Ramos (cell line): Measurements from ENCODE around the gene ADAMTS12.

ENCODE experiments used
- in situ Hi-C: fragments of 300-500 bp; cut with MboI; formaldehyde crosslinking; loops from one replicate; pipeline ENCODE4 v1.14.3; 2022; ENCODE audit warnings: low sequenced_read_pairs; ENCODE audit not compliant: unreplicated experiment

Gene ADAMTS12

DNA sequence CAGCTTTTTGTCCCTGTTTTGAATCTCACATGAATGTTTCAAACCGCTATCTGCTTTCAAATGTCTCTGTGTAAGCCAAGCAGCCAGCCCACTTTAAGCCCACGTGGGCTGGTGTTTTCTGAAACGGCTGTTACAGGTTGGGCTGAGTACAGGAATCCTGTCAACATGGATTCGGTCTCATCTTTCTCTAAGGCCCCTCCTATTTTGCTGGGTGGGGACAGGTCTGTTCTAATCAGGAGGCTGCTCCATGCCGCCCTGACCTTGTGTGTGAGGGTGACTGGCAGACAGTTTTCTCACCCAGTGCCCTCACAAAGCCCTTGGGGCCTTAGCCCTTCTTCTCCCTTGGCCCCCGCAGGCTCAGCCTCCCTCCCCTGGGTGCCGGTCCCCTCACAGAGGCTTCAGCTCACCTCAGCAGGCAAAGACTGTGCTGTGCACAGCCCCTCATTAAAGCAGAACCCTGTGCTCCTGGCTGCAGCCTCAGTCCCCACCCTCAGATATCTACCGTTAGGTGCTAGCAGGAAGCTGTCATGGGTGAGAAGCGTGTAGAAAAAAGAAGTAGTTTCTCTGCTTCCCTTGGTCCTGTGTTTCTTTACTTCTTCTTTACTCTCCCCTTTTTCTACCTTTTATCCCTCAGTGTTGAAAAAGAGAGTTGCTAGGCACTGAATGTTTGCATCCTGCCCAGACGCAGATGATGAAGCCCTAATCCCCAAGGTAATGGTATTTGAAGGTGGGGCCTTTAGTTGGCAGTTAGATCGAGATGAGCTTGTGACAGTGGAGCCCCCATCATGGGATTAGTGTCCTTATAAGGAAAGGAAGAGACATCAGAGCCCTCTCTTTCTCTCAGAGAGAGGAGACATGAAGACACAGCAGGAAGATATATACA, 205.7 kb downstream of the ADAMTS12 start:
- in situ Hi-C loops: no loop called here

DNA sequence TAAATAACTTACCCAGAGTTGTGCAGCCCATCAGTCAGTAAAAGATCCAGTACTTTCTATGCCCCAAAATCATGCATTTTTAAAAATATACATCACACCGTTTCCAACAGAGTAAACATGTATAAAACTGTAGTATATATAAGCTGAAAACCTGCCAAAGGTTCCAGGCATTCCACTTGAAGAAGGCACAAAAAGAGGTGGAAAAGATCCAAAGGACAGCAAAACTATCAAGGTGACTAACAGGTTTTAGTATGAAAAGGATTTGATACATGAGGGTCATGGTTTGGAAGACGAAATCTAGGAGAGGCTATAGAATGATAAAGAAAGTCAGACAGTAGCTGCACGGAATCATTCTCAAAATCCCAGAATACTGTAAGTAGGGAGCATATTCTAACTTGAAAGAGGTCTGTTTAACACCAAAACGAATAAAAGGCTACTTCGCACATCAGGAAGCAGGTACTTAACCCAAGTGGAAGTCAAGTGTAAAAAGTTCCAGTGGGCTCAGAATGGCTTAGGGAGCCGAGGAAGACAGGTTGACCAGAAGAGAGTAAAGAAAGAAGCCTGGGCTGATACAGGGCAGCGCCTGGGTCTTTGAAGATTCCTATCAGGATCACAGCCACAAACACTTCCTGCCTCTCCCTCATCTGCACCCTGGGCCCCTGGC, 207.2 kb downstream of the ADAMTS12 start:
- in situ Hi-C loops: no loop called here

DNA sequence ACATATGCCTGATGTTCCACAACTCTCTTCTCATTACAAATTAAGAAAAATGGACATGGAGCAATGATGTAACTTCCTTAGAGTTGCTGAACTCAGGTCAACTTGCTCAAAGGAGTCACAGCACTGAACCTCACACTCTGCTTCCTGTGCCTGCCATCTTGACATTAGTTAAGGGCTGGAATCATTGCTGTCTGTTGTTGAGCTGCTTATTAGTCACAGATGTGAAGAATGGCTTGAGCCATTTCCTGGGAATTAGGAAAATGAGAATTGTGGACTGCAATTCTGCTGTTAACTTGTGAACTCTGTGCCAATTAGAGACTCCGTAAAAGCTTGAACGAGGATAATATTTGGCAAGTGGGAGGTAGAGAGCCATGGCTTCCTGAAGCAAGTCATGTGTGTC, 212.0 kb downstream of the ADAMTS12 start:
- in situ Hi-C loops: no loop called here

- in situ Hi-C loops: no loop called here
Observed at GRCh38 chr5:33675958-33676464, 215.8 kb downstream of the ADAMTS12 start.

- in situ Hi-C loops: no loop called here
Observed at GRCh38 chr5:33671700-33672291, 220.0 kb downstream of the ADAMTS12 start.

GRCh38 chr5:33662722-33663427, 228.9 kb downstream of the ADAMTS12 start:
- in situ Hi-C loops: no loop called here

DNA sequence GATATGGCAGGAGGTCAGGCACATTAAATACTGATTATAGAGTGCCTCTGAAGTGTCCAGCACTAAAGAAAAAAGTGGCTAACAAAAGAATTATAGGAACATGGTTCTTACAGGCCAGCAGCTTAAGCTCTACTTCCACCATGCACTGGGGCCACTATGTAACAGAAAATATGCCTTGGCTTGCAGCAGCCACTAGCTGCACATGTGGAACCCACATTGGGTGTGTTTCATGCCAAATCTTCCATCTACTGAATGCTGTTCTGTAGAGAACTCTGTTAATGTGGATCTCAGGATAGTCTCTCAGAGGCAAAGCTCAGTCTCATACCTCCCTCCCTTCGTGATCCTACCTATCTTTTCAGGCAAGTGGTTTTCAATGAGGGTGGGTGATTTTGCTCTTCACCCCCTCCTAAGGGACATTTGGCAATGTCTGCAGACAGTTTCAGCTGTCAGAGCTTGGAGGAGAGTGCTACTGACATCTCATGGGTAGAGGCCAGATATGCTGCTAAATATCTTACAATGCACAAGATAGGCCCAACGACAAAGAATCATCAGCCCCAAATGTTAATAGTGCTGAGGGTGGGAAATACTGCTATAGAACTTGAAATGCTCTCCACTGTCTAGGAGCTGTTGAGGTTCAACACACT, 232.1 kb downstream of the ADAMTS12 start:
- in situ Hi-C loops: no loop called here

- in situ Hi-C loops: no loop called here
Observed at GRCh38 chr5:33657804-33658440, 233.9 kb downstream of the ADAMTS12 start.

- in situ Hi-C loops: no loop called here
Observed at GRCh38 chr5:33657176-33657575, 234.6 kb downstream of the ADAMTS12 start.

DNA sequence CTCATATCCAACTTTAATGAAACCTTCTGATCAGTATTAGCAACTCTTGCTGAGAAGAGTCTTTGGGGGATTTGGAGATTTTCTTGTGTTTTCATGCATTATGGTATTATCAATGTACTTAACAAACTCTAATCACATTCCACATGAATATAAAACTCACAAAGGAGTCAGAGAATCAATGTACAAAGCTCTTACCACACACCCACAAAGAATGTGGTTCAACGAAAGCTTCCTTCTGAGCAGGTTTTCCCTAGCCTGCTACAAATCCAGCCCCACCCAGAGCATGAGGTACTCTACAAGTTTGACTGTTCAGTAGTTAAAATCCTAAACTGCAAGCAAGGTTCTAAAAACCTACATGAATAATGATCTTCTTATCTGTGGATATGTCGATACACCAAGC, 240.9 kb downstream of the ADAMTS12 start:
- in situ Hi-C loops: no loop called here

DNA sequence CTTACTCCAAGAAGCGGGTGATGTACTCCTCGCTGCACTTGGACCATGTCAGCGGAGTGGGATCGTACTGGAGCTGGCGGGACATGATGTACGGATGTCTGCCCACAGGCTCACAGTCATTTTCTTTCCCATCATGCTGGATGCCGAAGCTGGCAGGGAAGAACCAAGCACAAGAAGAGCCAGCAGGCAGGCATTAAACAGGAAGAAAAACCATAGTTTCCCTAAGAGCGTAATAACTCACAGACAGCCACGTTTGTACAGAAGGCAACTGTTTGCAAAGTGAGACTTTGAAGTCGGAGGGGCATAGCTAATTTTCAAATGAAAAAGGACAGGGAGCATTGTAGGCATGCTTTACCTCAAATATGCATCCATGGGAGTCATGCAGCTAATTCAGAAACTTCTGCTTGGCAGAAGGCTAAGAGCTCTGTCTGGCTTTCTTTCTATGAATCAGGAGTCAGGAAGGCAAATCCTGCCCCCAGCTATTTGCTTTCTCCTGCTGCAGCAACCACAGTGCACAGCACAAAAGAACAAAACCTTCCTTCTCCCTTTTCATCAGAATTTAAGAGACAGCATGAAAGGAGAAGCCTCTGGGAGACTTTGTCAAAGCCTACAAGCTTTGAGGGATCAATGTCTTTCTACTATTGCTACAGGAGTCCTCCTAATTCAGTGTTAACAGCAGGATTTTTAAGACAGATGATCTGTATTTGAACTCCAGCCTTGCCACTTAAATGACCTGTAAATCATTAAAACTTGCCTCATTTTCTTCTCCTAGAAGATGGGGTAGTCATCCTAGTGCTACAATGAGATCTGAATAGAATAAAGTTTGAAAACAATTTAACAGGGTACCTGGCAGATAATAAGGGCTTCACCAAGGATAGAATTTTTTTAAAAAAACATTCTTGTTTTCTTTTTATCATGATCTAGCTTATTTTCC, 242.0 kb downstream of the ADAMTS12 start:
- in situ Hi-C loops: no loop called here

DNA sequence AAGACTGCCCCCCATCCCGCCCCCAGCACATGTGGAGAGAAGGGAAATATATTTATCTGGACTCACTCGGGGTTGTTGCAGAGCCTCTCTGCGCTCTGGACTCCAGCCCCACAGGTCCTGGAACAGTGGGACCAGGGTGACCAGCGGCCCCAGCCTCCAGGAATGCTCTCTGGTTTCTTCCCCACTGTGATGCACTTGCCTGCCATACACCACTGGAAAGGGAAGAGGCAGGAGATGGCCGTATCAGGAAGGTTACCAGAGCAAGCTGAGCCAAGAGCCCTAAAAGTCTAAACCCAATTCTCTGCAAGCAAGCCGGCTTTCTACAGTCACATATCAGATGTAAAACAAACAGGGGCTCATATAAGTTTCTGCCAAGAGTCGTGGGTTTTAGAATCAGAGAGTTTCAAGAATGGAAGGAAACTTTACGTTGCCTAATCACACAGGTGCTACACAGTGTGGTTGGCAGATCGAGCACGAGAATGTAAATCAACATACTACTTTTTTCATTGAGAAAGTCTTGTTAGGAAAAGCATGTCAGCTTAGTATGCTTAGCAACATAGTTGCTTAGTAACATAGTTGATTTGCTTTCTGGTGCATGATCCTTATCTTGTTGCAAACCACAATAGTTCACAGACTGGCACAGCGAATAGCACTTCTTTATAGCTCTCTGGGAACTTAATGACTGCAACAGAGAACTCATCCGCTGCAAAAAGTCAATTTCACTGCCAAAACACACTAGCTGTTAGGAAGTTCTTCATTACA, 249.9 kb downstream of the ADAMTS12 start:
- in situ Hi-C loops: no loop called here

GRCh38 chr5:33639474-33639873, 252.3 kb downstream of the ADAMTS12 start:
- in situ Hi-C loops: no loop called here

DNA sequence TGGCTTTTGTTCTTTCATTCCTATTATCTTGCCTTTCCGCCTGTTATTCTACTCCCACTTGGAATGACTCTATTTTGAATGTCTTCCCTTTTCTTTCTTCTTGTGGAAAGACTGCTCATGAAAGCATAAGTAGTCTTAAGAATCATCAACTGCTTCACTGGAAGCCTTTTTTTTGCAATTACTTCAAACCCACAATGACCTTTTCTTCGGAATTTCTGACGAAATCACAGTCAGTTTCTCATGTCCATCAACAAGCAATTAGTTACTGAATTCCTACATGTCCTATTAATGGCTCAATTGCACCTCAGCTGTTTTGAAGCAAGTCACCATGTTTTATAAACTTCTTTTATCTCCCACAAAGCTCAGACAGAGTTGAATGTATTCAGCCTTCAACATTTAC, 254.8 kb downstream of the ADAMTS12 start:
- in situ Hi-C loops: no loop called here

DNA sequence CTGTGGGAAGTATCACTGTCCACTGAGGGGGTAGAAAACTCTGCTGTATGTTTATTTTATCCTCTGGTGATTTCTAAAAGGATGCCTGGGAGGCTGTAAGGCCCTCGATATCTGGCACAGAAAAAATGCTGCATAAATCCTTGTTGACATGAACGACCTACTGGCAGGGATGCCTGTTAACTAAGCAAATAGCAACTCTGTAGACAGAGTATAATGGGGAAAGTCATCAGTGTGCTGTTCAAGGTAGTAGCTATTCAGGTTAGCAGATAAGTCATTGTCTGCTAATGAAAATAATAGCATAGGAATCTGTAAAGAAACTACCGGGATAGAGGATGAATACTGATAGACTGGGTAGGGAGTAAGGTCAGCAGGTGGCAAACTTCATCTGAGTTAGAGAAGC, 256.2 kb downstream of the ADAMTS12 start:
- in situ Hi-C loops: no loop called here

- in situ Hi-C loops: no loop called here
Observed at GRCh38 chr5:33633699-33634098, 258.1 kb downstream of the ADAMTS12 start.

- in situ Hi-C loops: no loop called here
Observed at GRCh38 chr5:33631786-33632185, 260.0 kb downstream of the ADAMTS12 start.

DNA sequence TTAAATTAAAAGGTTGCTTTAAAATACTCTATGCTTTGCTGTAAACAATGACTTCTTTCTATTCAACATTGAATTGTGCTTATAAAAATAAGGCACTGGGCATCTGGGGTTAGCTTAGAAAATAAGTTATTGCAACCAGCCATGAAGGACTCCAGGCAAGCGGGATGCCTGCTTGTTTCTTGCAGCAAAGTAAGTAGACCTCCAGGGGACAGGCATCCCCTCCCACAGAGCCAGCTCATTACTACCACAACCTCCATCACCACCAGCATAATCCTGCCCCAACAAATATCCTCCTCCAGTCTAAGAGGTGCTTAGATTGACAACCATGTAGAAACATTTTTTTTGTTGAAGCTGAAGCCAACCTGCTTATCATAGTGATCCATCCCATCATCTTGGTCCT, 260.7 kb downstream of the ADAMTS12 start:
- in situ Hi-C loops: no loop called here
